B cell (primary cell): ENCODE measurements around the gene RBM34. TPM values are rescaled to one million over a fixed set of nuclear protein-coding genes. Genes with fewer than 3 reads are reported as not detected.

ENCODE experiments used
- ATAC-seq: fragments of 200-7000 bp; cut with Tn5 transposase; one replicate; pipeline ENCODE4 v1.10.0; 2021; ENCODE audit warnings: low read depth, mild to moderate bottlenecking, moderate number of reproducible peaks, moderate library complexity
- CTCF ChIA-PET: fragments of 350-600 bp; sonication (Branson Sonifier 250); formaldehyde crosslinking; loops from one replicate; lab custom pipeline; 2021; ENCODE audit warnings: antibody characterized with exemption, inconsistent platforms; lab: Charles Lee
- POLR2A ChIA-PET: fragments of 350-600 bp; sonication (Branson Sonifier 250); formaldehyde crosslinking; loops from one replicate; lab custom pipeline; 2021; ENCODE audit warnings: antibody characterized with exemption; lab: Charles Lee
- DNase-seq: peaks from one replicate; pipeline ENCODE4 v3.0.0; 2013
- H2AFZ ChIP-seq: 2 replicates; pipeline ENCODE4 v1.6.1; 2012; ENCODE audit warnings: mild to moderate bottlenecking, low read depth, low read length; ENCODE audit not compliant: insufficient read depth, poor library complexity, severe bottlenecking
- H3K27ac ChIP-seq, 2 donors: 1 replicate in 1 of 2; 2 replicates in 1 of 2; pipeline ENCODE4 v1.5.1; 2012 to 2013; ENCODE audit warnings: low read length in 2 of 2, mild to moderate bottlenecking in 2 of 2, moderate library complexity in 1 of 2
- H3K27me3 ChIP-seq, 4 experiments: fragments of 200-600 bp in 1 of 4; sonication (generic) in 1 of 4; replicated peaks in 1 of 4; 1 replicate in 2 of 4; 2 replicates in 2 of 4; pipeline versions ENCODE4 v1.6.1 to v1.7.0; 2013 to 2016; ENCODE audit warnings: low read length in 3 of 4, mild to moderate bottlenecking in 2 of 4, mixed read lengths in 1 of 4, moderate library complexity in 1 of 4; ENCODE audit not compliant: insufficient read depth in 4 of 4, control insufficient read depth in 3 of 4; ENCODE audit errors: control extremely low read depth in 1 of 4
- H3K36me3 ChIP-seq, 2 experiments: replicated peaks in 1 of 2; 1 replicate in 1 of 2; 2 replicates in 1 of 2; pipeline versions ENCODE4 v1.6.1 to v1.7.1; 2013; ENCODE audit warnings: low read length in 1 of 2; ENCODE audit not compliant: insufficient read depth in 2 of 2, control insufficient read depth in 1 of 2; ENCODE audit errors: control extremely low read depth in 1 of 2, extremely low read depth in 1 of 2
- H3K4me1 ChIP-seq, 2 donors: fragments of 200-600 bp in 1 of 2; sonication (generic) in 1 of 2; 1 replicate in 1 of 2; 2 replicates in 1 of 2; pipeline versions ENCODE4 v1.5.1 to v1.6.1; 2013 to 2017; ENCODE audit warnings: low read length in 2 of 2; ENCODE audit not compliant: control insufficient read depth in 2 of 2, insufficient read depth in 2 of 2
- H3K4me2 ChIP-seq: replicated peaks from 2 replicates; pipeline ENCODE3; 2012; ENCODE audit warnings: mild to moderate bottlenecking, low read depth, low read length; ENCODE audit not compliant: poor library complexity, severe bottlenecking
- H3K4me3 ChIP-seq, 5 experiments: fragments of 200-600 bp in 1 of 5; sonication (generic) in 1 of 5; 1 replicate in 3 of 5; 2 replicates in 2 of 5; pipeline versions ENCODE4 v1.5.1 to v1.7.0; 2011 to 2016; ENCODE audit warnings: low read length in 4 of 5, mild to moderate bottlenecking in 4 of 5, low read depth in 2 of 5, control low read depth in 1 of 5, moderate library complexity in 1 of 5; ENCODE audit not compliant: insufficient read depth in 1 of 5; ENCODE audit errors: control extremely low read depth in 1 of 5, extremely low read depth in 1 of 5
- H3K79me2 ChIP-seq: fragments of 200-600 bp; sonication (generic); one replicate; pipeline ENCODE4 v1.6.0; 2016; ENCODE audit warnings: low read length; ENCODE audit not compliant: control insufficient read depth, insufficient read depth
- H3K9ac ChIP-seq: fragments of 200-600 bp; sonication (generic); 2 replicates; pipeline ENCODE4 v1.6.1; 2017; ENCODE audit warnings: mild to moderate bottlenecking, low read length, moderate library complexity
- H3K9me3 ChIP-seq, 3 donors: one replicate each; pipeline versions ENCODE4 v1.6.1 to v1.7.1; 2013; ENCODE audit warnings: low read length in 2 of 3; ENCODE audit not compliant: control insufficient read depth in 2 of 3, insufficient read depth in 1 of 3; ENCODE audit errors: control extremely low read depth in 1 of 3
- H4K20me1 ChIP-seq: 2 replicates; pipeline ENCODE4 v1.6.0; 2012; ENCODE audit warnings: mild to moderate bottlenecking, low read length; ENCODE audit not compliant: insufficient read depth, control insufficient read depth, poor library complexity, severe bottlenecking
- H3K27ac Mint-ChIP-seq: one replicate; pipeline ENCODE4 v1.8.0; 2021; ENCODE audit warnings: mixed read lengths
- H3K27me3 Mint-ChIP-seq: one replicate; pipeline ENCODE4 v1.8.0; 2021; ENCODE audit warnings: mixed read lengths
- H3K4me1 Mint-ChIP-seq: one replicate; pipeline ENCODE4 v1.8.0; 2021; ENCODE audit warnings: mixed read lengths
- H3K4me3 Mint-ChIP-seq: one replicate; pipeline ENCODE4 v1.8.0; 2021; ENCODE audit warnings: mixed read lengths
- H3K9me3 Mint-ChIP-seq: one replicate; pipeline ENCODE4 v1.8.0; 2022; ENCODE audit warnings: mixed read lengths; ENCODE audit not compliant: insufficient read depth
- CTCF ChIP-seq: fragments of 200-600 bp; IDR thresholded peaks from one replicate; pipeline ENCODE4 v1.8.0; 2022; ENCODE audit warnings: antibody characterized with exemption, mild to moderate bottlenecking
- EZH2 ChIP-seq: IDR thresholded peaks from 2 replicates; pipeline ENCODE4 v1.6.1; 2012; ENCODE audit warnings: borderline replicate concordance, low read depth, mild to moderate bottlenecking, moderate library complexity, low read length; ENCODE audit not compliant: insufficient read depth, poor library complexity, severe bottlenecking
- WGBS: methylation state at CpG from one replicate; pipeline ENCODE4 v1.1.5; 2013; ENCODE audit warnings: missing lambda C conversion rate; ENCODE audit not compliant: insufficient coverage; 5-methylcytosine and 5-hydroxymethylcytosine counted together
- intact Hi-C: fragments of 100-400 bp; cut with micrococcal nuclease; formaldehyde crosslinking; loops from one replicate; pipeline ENCODE4 v1.10.0; 2022
- polyA plus RNA-seq: library from polyadenylated mRNA; depleted of rRNA; stranded (reverse); fragments of >200 nt; gene quantifications from 2 replicates; pipeline ENCODE4 v1.2.3, GENCODE V29; 2012
- total RNA-seq, 2 donors: library from RNA; stranded (reverse); fragments of 120-200 nt in 1 of 2; gene quantifications; 1 replicate in 1 of 2; 2 replicates in 1 of 2; pipeline versions ENCODE4 v1.2.3 to v1.2.4, GENCODE V29; 2013 to 2022

The RBM34 gene
- total and polyA plus RNA-seq, 2 donors (not counting 1 experiment from before 2014, with no cell fraction given), result 24.4 to 131 TPM

DNA sequence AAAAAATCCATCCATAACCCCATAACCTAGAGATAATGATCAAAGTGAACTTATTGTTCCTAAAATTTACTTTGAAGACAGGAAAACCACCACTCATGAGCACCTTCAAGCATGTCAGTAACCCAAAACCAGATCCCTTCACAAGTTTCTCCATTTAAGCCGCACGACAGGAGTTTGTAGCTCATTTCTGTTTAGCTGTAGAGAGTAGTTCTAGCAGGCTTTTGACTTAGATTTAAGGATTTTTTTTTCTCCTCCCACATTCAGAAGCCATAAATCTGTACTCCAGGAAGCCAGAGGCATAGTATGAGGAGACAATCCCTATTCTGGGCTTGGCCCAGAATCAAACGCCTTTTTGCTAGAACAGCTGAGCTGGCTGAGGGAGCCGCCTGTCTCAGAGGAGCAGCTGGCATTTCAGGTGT is 58.0 kb downstream of the RBM34 start:
- peaks cover 7 to 38% of the 10 kb centered on the region in 2 donors for H3K4me1 ChIP-seq
- ChIA-PET POLR2A (interaction anchor here (0.7 kb wide), 3 partner anchors 313 to 513 kb away, joined by 3 to 4 read pairs (median 3); no protein-coding TSS in a partner anchor), CTCF (interaction anchor here (0.7 to 1.8 kb wide), 14 partner anchors 11 to 625 kb away, joined by 3 to 7 read pairs (median 4); no protein-coding TSS in a partner anchor)
- Mint-ChIP-seq H3K27ac (no peak overlapping the region), H3K27me3 (no peaks in the 10 kb centered on the region), H3K4me1 (peaks cover 39% of the 10 kb centered on the region), H3K4me3 (no peak overlapping the region), H3K9me3 (no peaks in the 10 kb centered on the region)
- H3K9me3 ChIP-seq, result peaks cover 0 to 4% (median 0%) of the 10 kb centered on the region in 3 donors
- no peaks in the 10 kb centered on the region for H4K20me1 ChIP-seq
- no peak for TF ChIP-seq EZH2
- TF ChIP-seq CTCF, result no peak
- no peak overlapping the region for H3K27ac ChIP-seq
- no CpG with 5 or more reads among the region's 4 CpGs for WGBS
- no peaks in the 10 kb centered on the region for H3K27me3 ChIP-seq
- intact Hi-C loops, result loop anchor here (5.0 kb wide), 1 partner anchor 149 kb away; no protein-coding TSS in a partner anchor
- no peak overlapping the region for H3K4me3 ChIP-seq
- H3K79me2 ChIP-seq, result no peaks in the 10 kb centered on the region
- DNase-seq (no peak), ATAC-seq (no peak)
- no peak overlapping the region for H3K4me2 ChIP-seq
- no peak overlapping the region for H2AFZ ChIP-seq
- no peaks in the 10 kb centered on the region for H3K36me3 ChIP-seq
- no peak overlapping the region for H3K9ac ChIP-seq

- no peak for DNase-seq
- no peaks in the 10 kb centered on the region for H3K79me2 ChIP-seq
- ChIA-PET POLR2A (no interaction called here), CTCF (interaction anchor here (0.7 to 1.8 kb wide), 4 partner anchors 14 to 65 kb away, joined by 3 to 7 read pairs (median 4); no protein-coding TSS in a partner anchor)
- Mint-ChIP-seq H3K9me3 (no peaks in the 10 kb centered on the region), H3K4me3 (no peak overlapping the region), H3K27ac (no peak overlapping the region), H3K27me3 (no peaks in the 10 kb centered on the region), H3K4me1 (peaks cover 39% of the 10 kb centered on the region)
- H3K4me2 ChIP-seq, result no peak overlapping the region
- H3K27ac ChIP-seq, result no peak overlapping the region
- H2AFZ ChIP-seq, result no peak overlapping the region
- no peak overlapping the region for H3K9ac ChIP-seq
- no peaks in the 10 kb centered on the region for H3K36me3 ChIP-seq
- H3K27me3 ChIP-seq, result no peaks in the 10 kb centered on the region
- H3K4me3 ChIP-seq, result no peak overlapping the region
- H3K9me3 ChIP-seq, result peaks cover 0 to 4% (median 0%) of the 10 kb centered on the region in 3 donors
- TF ChIP-seq EZH2, result no peak
- no peak for ATAC-seq
- intact Hi-C loops, result loop anchor here (5.0 kb wide), 1 partner anchor 150 kb away; no protein-coding TSS in a partner anchor
- peaks cover 7 to 38% of the 10 kb centered on the region in 2 donors for H3K4me1 ChIP-seq
- H4K20me1 ChIP-seq, result no peaks in the 10 kb centered on the region
- WGBS, result 100% methylated on average over 2 of the region's 3 CpGs
These were observed 58.8 kb downstream of the RBM34 start for GRCh38 chr1:235102259-235102582.
